ENCODE data around the gene ZNF189.
A peak's percentile ranks its signal among the peaks of the same experiment; 100 is the strongest.

ZNF189 gene

DNA sequence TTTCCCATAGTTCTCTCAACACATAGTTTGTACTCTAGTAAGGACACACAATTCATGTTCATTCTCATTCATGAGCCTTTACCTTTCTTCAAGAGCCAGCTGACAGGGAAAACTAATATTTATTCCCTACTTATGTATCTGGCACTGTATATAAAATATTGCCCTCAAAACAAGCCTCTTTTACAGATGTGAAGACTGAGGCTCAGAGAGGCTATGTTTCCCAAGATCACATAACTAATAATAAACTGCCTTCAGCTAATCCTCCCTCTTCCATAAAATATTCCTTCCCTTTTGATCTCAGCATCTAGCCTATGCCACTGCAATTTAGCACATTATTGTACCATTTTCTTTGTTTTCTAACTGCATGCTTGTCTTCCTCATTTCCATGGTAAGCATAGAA lies 18.7 kb downstream of the ZNF189 start:
- no peak overlapping the region for H3K4me3 ChIP-seq (ENCODE audit: low read depth, low read length)
- H3K9me3 ChIP-seq (ENCODE audit: severe bottlenecking) = peaks cover 7% of the 10 kb centered on the region
- H3K27ac ChIP-seq = no peak overlapping the region
- TF ChIP-seq, protein P1, sequence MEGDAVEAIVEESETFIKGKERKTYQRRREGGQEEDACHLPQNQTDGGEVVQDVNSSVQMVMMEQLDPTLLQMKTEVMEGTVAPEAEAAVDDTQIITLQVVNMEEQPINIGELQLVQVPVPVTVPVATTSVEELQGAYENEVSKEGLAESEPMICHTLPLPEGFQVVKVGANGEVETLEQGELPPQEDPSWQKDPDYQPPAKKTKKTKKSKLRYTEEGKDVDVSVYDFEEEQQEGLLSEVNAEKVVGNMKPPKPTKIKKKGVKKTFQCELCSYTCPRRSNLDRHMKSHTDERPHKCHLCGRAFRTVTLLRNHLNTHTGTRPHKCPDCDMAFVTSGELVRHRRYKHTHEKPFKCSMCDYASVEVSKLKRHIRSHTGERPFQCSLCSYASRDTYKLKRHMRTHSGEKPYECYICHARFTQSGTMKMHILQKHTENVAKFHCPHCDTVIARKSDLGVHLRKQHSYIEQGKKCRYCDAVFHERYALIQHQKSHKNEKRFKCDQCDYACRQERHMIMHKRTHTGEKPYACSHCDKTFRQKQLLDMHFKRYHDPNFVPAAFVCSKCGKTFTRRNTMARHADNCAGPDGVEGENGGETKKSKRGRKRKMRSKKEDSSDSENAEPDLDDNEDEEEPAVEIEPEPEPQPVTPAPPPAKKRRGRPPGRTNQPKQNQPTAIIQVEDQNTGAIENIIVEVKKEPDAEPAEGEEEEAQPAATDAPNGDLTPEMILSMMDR (IDR thresholded peaks at IDR 0.05; ENCODE audit: low read depth, low read length) = no peak
- no peaks in the 10 kb centered on the region for H3K27me3 ChIP-seq (ENCODE audit: insufficient read depth, low read depth, severe bottlenecking)
- no peaks in the 10 kb centered on the region; the same call in 1 of the 2 replicates for H3K36me3 ChIP-seq
- DNase-seq = no peak

DNA sequence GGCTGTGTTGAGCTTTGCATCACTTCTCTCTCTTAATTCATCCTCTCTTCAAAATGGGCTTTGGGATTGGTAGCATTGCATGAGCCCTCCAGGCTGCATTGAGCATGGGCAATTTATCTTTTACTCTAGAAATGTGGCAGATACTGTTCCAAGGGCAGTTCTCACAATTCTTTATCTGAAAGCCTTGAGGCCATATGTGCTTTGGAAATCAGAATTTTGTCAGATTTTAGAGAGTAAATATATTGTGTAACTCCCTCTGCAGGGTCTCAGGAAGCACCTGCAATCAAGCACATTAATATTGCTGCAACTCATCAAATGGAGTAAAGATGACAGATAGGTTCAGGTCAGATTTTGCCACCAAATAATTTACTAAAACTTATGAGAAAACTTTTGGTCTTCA lies 19.3 kb downstream of the ZNF189 start:
- Histone ChIP-seq H3K27ac (no peak overlapping the region), H3K36me3 (no peaks in the 10 kb centered on the region; the same call in 1 of the 2 replicates), H3K27me3 (ENCODE audit: insufficient read depth, low read depth, severe bottlenecking) (no peaks in the 10 kb centered on the region), H3K9me3 (ENCODE audit: severe bottlenecking) (peaks cover 5% of the 10 kb centered on the region), H3K4me3 (ENCODE audit: low read depth, low read length) (no peak overlapping the region)
- no peak for DNase-seq
- TF ChIP-seq, protein P1 (IDR thresholded peaks at IDR 0.05; ENCODE audit: low read depth, low read length) = no peak

DNA sequence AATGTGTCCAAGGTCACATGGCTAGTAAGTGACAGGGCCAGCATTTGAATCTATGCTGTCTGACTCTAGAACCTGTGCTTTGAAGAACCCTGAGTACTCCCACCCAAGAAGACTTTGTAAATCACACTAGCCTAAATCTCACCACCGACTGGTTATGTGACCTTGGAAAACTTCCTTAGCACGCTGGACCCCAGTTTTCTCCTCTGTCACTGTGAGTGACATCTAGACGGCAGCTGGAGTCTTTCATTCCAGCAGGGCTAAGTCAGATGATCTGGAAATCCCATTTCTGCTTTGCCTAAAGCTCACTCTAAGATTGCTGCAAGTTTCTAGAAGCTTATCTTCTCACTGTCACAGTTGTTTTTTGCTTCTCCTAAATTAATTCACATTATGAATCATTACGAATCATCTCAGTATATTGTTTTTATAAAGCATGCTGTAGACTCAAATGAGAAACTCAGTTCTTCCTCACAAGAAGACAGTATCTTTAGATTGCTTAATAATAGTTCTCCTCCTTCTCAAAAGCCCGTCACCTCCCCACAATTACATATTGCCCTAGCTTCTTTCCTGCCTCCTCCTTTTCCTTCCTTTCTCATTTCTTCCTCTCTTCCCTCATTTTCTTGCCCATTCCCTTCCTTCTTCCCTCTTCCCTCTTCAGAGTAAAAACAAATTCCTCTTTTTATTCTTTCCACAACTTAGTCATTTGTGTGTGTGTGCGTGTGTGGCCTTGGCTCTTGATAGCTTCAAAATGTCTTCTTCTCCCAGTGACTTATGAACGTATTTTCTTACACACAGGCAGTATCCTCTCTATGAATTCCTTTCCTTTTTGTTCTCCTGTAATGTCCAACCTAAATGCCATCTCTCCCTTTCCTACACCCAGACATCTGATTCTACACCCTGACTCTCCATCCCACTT lies 20.1 kb downstream of the ZNF189 start:
- H3K36me3 ChIP-seq = no peaks in the 10 kb centered on the region
- H3K9me3 ChIP-seq (ENCODE audit: severe bottlenecking) = peaks cover 5% of the 10 kb centered on the region
- H3K4me3 ChIP-seq (ENCODE audit: low read depth, low read length) = no peak overlapping the region
- H3K27me3 ChIP-seq (ENCODE audit: insufficient read depth, low read depth, severe bottlenecking) = no peaks in the 10 kb centered on the region
- H3K27ac ChIP-seq = no peak overlapping the region; the same call in 1 of the 2 replicates
- TF ChIP-seq, protein P1 (IDR thresholded peaks at IDR 0.05; ENCODE audit: low read depth, low read length) = no peak
- DNase-seq = peak; percentile 44

DNA sequence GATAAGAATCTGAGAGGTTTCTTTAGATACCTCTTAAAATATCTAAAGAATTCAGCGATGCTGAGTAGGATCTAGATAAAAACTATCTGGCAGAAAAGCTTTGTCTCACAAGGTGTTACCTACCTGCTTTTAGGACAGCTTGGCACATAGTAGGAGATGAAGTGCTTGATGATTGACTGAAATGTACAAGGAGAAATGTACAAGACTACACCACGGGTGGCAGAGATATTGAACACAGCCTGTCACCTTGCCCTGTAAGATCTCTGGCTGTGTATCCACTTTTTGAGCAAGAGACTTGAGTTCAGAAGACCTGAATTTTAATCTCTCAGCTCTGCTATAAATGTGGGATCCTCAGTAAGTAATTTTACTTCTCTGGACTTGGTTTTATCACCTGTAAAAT lies 21.2 kb downstream of the ZNF189 start:
- DNase-seq = no peak
- Histone ChIP-seq H3K27me3 (ENCODE audit: insufficient read depth, low read depth, severe bottlenecking) (no peaks in the 10 kb centered on the region), H3K4me3 (ENCODE audit: low read depth, low read length) (no peak overlapping the region), H3K27ac (no peak overlapping the region), H3K36me3 (no peaks in the 10 kb centered on the region), H3K9me3 (ENCODE audit: severe bottlenecking) (peaks cover 5% of the 10 kb centered on the region)
- TF ChIP-seq, protein P1 (IDR thresholded peaks at IDR 0.05; ENCODE audit: low read depth, low read length) = no peak

DNA sequence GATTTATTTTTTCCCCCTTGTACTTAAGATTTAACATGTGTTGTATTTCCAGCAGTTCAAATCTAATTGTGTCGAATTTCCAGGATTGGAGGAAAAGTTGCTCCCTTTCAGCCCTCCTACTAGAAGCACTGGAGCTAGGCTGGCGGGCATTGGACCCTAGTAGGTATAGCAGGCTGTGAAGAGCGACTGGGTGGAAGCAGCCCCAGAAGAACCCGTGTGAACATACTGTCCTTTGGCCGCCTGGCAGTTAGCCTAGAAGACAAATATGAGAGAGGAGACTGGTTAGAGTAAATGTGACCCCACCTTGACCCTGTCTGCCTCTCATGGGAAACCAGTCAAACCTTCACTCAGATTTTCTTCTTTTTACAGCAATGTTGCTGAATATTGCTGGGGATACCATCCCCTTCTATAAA lies 23.0 kb downstream of the ZNF189 start:
- Histone ChIP-seq H3K27ac (no peak overlapping the region), H3K36me3 (no peaks in the 10 kb centered on the region), H3K9me3 (ENCODE audit: severe bottlenecking) (no peaks in the 10 kb centered on the region), H3K4me3 (ENCODE audit: low read depth, low read length) (no peak overlapping the region), H3K27me3 (ENCODE audit: insufficient read depth, low read depth, severe bottlenecking) (no peaks in the 10 kb centered on the region)
- DNase-seq = no peak
- TF ChIP-seq, protein P1 (IDR thresholded peaks at IDR 0.05; ENCODE audit: low read depth, low read length) = no peak
